Measurements from ENCODE around the gene DENND1A. TPM values are rescaled to one million over a fixed set of nuclear protein-coding genes. Genes with fewer than 3 reads are reported as not detected.
"Not testable (repeated sequence)": the region's sequence is repeated elsewhere in the genome, so short reads cannot be mapped to it uniquely, and the experiment has no call there.

The DENND1A gene
- total RNA-seq, 2 experiments from 2014 or later = 12.2 to 14.5 TPM

DNA sequence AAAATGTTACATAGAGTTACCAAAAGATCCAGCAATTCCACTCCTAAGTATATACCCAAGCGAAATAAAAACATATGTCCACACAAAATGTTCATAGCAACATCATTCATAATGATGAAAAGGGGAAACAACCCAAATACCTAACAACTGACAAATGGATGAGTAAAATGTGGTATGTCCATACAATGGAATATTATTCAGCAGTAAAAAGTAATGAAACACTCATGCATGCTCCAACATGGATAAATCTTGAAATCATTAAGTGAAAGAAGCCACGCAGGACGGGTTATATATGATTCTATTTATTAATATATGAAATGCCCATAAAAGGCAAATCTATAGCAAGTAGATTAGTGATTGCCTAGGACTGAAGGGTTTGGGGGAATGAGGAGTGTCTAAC lies 6.0 kb downstream of the DENND1A start:
- ATAC-seq = no peak
- no peaks in the 10 kb centered on the region for H3K27me3 Mint-ChIP-seq
- DNase-seq = no peak
- H3K27ac Mint-ChIP-seq = no peak overlapping the region
- peaks cover 11% of the 10 kb centered on the region for H3K36me3 Mint-ChIP-seq
- peaks cover 3% of the 10 kb centered on the region for H3K9me3 Mint-ChIP-seq (ENCODE audit: low read depth)
- no peak overlapping the region for H3K4me3 Mint-ChIP-seq
- H3K4me1 Mint-ChIP-seq = peaks cover 22% of the 10 kb centered on the region
- CTCF ChIA-PET = no interaction called here

DNA sequence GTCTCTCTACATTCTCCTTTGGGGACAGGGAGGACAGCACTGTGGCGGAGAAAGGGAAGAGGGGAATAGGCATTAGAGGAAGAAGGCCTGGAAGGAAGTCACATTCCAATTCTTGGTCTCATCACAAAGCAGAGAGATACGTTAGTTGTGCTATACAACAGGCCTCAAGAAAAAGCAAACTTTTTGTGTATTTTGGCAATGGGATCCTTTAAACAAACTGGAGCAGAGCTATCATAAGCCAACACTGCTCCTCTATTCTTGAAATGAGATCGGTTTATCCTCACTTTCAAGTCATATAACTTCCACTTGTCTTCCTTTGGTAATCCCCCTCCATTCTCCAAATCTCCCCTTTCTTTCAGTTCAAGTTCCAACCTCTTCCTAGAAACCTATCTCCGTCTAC lies 6.5 kb downstream of the DENND1A start:
- CTCF ChIA-PET = no interaction called here
- Mint-ChIP-seq H3K9me3 (ENCODE audit: low read depth) (peaks cover 3% of the 10 kb centered on the region), H3K4me3 (no peak overlapping the region), H3K4me1 (peaks cover 17% of the 10 kb centered on the region), H3K27me3 (no peaks in the 10 kb centered on the region), H3K27ac (no peak overlapping the region), H3K36me3 (peaks cover 11% of the 10 kb centered on the region)
- no peak for DNase-seq
- no peak for ATAC-seq

DNA sequence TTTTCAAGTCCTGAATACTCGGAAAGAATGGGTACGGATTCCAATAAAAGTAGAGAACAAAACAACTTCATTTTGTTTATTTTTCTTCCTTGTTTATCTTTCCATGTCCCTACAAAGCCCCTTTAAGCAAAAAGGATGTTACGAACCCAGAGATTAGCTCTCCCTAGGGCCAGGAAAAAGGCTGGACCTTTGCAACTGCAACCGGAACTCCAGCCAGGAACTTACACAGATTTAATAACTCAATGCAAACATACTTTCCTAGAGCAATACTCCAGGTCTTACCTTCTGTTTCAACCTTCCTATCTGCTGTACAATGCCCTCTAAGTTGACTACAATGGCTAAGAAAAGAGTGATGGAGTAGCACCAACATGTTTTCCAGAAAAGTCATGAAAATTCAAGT lies 7.0 kb downstream of the DENND1A start:
- no peaks in the 10 kb centered on the region for H3K27me3 Mint-ChIP-seq
- H3K9me3 Mint-ChIP-seq (ENCODE audit: low read depth) = peaks cover 3% of the 10 kb centered on the region
- peaks cover 11% of the 10 kb centered on the region for H3K36me3 Mint-ChIP-seq
- H3K4me1 Mint-ChIP-seq = peaks cover 12% of the 10 kb centered on the region
- no peak overlapping the region for H3K4me3 Mint-ChIP-seq
- CTCF ChIA-PET = no interaction called here
- DNase-seq (no peak), ATAC-seq (no peak)
- no peak overlapping the region for H3K27ac Mint-ChIP-seq

DNA sequence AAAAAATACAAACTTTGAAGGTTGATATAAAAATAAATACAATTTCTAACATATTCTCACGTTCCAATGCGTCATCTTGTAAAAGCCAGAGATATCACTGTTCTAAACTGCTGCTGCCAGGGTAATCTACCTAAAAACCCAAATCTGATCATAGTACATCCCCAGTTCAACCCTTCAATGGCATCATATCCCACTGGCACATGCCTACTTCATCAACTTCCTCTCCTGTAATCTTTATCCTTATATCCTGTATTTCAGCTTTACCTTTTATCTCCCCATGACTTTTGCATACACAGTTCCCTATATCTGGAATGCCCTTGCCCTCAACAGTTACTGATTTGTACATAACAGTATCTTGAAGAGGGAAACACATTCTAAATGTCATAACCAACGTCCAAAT lies 7.5 kb downstream of the DENND1A start:
- H3K27me3 Mint-ChIP-seq = no peaks in the 10 kb centered on the region
- DNase-seq (no peak), ATAC-seq (no peak)
- no peak overlapping the region for H3K27ac Mint-ChIP-seq
- H3K4me1 Mint-ChIP-seq = peaks cover 7% of the 10 kb centered on the region
- H3K4me3 Mint-ChIP-seq = no peak overlapping the region
- H3K9me3 Mint-ChIP-seq (ENCODE audit: low read depth) = peaks cover 3% of the 10 kb centered on the region
- CTCF ChIA-PET = no interaction called here
- H3K36me3 Mint-ChIP-seq = peaks cover 11% of the 10 kb centered on the region

DNA sequence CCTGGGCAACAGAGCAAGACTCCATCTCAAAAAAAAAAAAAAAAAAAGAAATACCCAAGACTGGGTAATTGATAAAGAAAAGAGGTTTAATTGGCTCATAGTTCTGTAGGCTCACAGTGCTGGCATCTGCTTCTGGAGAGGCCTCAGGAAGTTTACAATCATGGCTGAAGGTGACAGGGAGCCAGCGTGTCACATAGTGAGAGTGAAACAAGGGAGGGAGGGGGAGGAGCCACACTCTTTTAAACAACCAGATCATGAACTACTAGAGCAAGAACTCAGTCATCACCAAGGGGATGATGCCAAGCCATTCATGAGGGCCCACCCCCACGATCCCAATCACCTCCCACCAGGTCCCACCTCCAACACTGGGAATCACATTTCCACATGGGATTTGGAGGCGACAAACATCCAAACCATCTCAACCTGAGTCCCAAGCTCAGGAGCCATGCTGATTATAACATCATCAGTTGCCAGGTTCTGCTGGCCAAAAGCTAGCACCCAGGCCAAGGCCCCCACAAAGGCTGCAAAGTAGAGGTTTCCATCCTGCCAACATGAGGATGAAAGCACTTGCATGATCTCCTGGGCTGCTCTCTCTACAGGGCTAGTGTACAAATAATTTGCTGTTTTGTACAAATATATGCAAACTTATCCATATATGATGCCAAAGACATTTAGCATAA lies 15.3 kb downstream of the DENND1A start:
- Mint-ChIP-seq H3K4me1 (no peaks in the 10 kb centered on the region), H3K27me3 (no peaks in the 10 kb centered on the region), H3K27ac (no peak overlapping the region), H3K36me3 (peaks cover 2% of the 10 kb centered on the region), H3K4me3 (no peak overlapping the region), H3K9me3 (ENCODE audit: low read depth) (no peaks in the 10 kb centered on the region)
- CTCF ChIA-PET = no interaction called here
- ATAC-seq (no peak), DNase-seq (no peak)

DNA sequence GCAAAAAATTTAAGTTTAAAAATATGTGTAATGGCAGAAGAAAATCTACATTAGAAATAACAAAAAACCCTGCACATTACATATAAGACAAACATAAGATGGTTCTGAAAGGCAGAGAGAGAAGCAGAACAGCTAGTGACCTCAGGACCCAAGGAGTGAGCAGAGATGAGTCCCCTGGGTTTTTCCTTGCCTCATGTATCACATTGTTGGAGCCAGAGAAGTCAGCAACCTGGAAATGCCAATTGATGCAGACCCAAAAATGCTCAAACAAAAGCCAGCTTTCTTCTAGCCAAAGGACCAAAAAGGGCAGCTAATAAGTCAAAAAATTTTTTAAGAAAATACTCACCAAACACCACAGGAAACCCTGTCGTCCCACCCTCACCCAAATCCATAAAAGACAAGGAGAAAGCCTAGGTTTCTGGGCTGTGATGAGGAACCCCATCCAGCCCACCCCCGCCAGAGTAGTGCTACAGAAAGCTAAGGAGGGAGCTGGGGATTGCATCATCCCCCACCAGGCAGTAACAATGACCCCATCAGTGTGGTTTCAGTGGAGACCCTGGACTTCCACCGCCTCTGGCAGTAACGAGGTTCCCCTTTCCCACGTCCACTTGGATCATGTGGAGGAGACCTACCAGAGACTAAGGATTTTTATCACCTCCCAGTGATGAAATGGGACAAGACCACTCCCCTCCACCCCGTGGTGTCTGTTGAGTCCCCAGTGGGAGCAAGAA lies 17.6 kb downstream of the DENND1A start:
- Mint-ChIP-seq H3K4me1 (no peaks in the 10 kb centered on the region), H3K27me3 (no peaks in the 10 kb centered on the region), H3K4me3 (no peak overlapping the region), H3K9me3 (ENCODE audit: low read depth) (no peaks in the 10 kb centered on the region), H3K36me3 (peaks cover 4% of the 10 kb centered on the region), H3K27ac (no peak overlapping the region)
- CTCF ChIA-PET = no interaction called here
- ATAC-seq = no peak
- DNase-seq = no peak

DNA sequence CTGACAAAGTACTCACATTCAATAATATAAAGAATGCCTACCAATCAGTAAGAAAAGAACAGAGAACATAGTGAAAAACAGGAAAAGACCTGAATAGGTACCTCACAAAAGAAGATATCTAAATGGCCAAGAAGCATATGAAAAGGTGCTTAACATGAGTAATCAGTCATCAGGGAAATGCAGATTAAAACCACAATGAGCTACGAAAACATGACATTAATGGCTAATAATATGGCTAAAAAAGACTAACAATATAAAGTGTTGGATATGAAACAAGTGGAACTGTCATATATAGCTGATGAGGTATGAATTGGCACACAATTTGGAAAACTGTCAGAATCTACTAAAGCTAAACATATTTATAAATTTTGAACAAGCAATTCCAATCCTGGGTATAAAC lies 18.9 kb downstream of the DENND1A start:
- H3K36me3 Mint-ChIP-seq = peaks cover 4% of the 10 kb centered on the region
- H3K27ac Mint-ChIP-seq = no peak overlapping the region
- DNase-seq (no peak), ATAC-seq (no peak)
- H3K9me3 Mint-ChIP-seq (ENCODE audit: low read depth) = no peaks in the 10 kb centered on the region
- H3K4me3 Mint-ChIP-seq = no peak overlapping the region
- no peaks in the 10 kb centered on the region for H3K4me1 Mint-ChIP-seq
- CTCF ChIA-PET = no interaction called here
- H3K27me3 Mint-ChIP-seq = no peaks in the 10 kb centered on the region

DNA sequence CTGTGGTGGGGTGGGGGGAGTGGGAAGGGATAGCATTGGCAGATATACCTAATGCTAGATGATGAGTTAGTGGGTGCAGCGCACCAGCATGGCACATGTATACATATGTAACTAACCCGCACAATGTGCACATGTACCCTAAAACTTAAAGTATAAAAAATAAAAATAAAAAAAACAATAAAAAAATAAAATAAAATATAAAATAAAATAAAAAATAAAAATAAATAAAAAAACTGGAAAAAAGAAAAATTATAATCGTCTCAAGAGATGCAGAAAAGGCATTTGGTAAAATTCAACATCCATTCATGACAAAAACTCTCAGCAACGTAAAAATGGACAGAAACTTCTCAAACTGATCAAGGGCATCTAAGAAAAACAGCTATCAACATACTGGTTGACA lies 20.7 kb downstream of the DENND1A start:
- DNase-seq; H3K4me1 Mint-ChIP-seq; H3K9me3 Mint-ChIP-seq (ENCODE audit: low read depth); CTCF ChIA-PET; H3K4me3 Mint-ChIP-seq; ATAC-seq; H3K27me3 Mint-ChIP-seq; H3K36me3 Mint-ChIP-seq; H3K27ac Mint-ChIP-seq: not testable (repeated sequence)

DNA sequence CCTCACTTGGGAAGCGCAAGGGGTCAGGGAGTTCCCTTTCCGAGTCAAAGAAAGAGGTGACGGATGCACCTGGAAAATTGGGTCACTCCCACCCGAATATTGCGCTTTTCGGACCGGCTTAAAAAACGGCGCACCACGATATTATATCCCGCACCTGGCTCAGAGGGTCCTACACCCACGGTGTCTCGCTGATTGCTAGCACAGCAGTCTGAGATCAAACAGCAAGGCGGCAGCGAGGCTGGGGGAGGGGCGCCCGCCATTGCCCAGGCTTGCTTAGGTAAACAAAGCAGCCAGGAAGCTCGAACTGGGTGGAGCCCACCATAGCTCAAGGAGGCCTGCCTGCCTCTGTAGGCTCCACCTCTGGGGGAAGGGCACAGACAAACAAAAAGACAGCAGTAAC lies 26.4 kb downstream of the DENND1A start:
- H3K27ac Mint-ChIP-seq = not testable (repeated sequence)

DNA sequence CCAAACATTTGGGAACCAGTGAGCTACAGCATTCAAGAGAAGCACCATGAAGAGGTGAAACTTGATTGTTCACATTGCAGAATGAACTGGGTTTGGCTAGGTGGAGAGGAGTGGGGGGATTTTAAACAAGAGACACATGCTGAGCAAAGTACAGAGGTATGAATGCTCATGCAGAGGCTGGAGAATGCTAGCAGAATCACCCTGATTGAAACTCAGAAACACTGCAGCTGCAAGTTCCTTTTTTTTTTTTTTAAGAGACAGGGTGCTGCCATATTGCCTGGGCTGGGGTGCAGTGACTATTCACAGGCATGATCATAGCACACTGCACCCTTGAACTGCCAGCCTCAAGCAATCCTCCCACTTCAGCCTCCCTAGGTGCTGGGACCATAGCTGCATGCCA lies 35.1 kb downstream of the DENND1A start:
- Mint-ChIP-seq H3K27me3 (no peaks in the 10 kb centered on the region), H3K4me3 (no peak overlapping the region), H3K36me3 (no peaks in the 10 kb centered on the region), H3K27ac (no peak overlapping the region), H3K9me3 (ENCODE audit: low read depth) (no peaks in the 10 kb centered on the region), H3K4me1 (peaks cover 2% of the 10 kb centered on the region)
- CTCF ChIA-PET = interaction anchor here (1.3 kb wide), 1 partner anchor 121 kb away, joined by 3 read pairs; no protein-coding TSS in a partner anchor
- DNase-seq = no peak
- no peak for ATAC-seq

More for the DNA sequence above, 26.4 kb downstream of the DENND1A start:
- DNase-seq; H3K4me3 Mint-ChIP-seq; H3K27me3 Mint-ChIP-seq; ATAC-seq; H3K9me3 Mint-ChIP-seq (ENCODE audit: low read depth); CTCF ChIA-PET; H3K4me1 Mint-ChIP-seq: not testable (repeated sequence)
- peaks cover 14% of the 10 kb centered on the region for H3K36me3 Mint-ChIP-seq

DNA sequence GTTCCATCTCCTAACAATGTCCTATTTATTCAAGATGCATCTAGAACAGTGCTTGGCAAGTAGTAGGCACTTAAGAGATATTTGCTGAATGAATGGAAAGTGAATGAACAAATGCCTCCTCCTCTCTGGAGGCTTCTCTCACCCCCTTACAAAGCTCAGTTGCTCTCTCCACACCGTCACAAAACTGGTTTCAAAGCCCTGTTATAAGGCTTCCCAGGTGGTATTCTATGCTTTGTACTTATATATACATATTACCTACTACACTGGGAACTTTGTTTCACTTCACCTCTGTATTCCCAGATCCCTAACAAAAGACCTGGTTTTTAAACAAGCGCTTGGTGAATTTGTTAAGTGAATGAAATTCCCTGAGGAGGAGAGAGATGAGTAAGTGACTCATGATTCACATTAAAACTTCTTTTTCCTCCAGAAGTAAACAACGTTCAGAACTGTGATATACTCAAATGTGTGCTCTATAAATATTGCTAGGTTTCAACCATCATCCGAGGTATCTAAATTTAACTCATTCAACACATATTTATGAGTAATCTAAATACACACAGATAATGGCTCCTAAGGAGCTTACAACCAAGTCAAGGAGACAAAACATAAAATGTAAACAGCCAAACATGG lies 36.0 kb downstream of the DENND1A start:
- H3K27me3 Mint-ChIP-seq = no peaks in the 10 kb centered on the region
- H3K4me1 Mint-ChIP-seq = peaks cover 2% of the 10 kb centered on the region
- H3K9me3 Mint-ChIP-seq (ENCODE audit: low read depth) = no peaks in the 10 kb centered on the region
- H3K4me3 Mint-ChIP-seq = no peak overlapping the region
- DNase-seq (no peak), ATAC-seq (no peak)
- no peak overlapping the region for H3K27ac Mint-ChIP-seq
- H3K36me3 Mint-ChIP-seq = peaks cover 2% of the 10 kb centered on the region
- CTCF ChIA-PET = interaction anchor here (1.3 kb wide), 1 partner anchor 120 kb away, joined by 3 read pairs; no protein-coding TSS in a partner anchor

DNA sequence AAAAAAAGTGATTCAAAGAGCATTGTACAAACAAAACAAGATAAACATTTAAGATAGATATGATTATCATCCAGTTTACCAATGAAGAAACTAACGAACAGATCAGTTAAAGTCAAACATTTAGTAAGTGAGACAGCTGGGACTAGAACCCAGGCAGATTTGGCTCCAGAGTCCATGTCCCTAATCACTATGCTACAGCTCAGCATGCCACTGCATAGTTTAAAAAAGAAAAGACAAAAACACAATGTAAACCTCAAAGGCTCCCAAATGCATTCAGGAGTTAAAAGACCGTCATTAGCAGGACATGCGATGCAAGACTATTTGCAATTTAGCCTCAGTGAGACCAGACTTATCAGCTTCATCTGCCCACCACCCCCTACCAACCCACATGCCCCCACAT lies 36.8 kb downstream of the DENND1A start:
- Mint-ChIP-seq H3K4me1 (peaks cover 2% of the 10 kb centered on the region), H3K27me3 (no peaks in the 10 kb centered on the region), H3K4me3 (no peak overlapping the region), H3K27ac (no peak overlapping the region), H3K9me3 (ENCODE audit: low read depth) (no peaks in the 10 kb centered on the region), H3K36me3 (peaks cover 2% of the 10 kb centered on the region)
- no peak for DNase-seq
- CTCF ChIA-PET = no interaction called here
- no peak for ATAC-seq

DNA sequence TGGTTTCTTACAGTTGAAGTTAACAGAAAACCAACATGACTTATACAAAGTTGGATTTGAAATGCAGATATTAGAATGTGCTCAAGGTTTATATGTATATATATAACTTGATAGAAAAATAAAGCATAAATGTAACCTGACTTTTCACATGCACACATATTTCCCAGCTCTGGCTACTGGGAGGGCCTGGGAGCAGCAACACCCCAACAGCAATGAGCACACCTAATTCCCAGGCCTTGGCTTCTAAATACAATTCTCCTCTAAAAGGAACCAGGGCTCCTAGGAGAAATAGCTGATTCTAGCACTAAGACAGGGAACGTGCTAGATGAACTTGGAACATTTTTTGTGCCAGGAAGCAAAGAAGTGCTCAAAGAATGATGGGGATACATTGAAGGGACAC lies 42.1 kb downstream of the DENND1A start:
- no peak overlapping the region for H3K27ac Mint-ChIP-seq

DNA sequence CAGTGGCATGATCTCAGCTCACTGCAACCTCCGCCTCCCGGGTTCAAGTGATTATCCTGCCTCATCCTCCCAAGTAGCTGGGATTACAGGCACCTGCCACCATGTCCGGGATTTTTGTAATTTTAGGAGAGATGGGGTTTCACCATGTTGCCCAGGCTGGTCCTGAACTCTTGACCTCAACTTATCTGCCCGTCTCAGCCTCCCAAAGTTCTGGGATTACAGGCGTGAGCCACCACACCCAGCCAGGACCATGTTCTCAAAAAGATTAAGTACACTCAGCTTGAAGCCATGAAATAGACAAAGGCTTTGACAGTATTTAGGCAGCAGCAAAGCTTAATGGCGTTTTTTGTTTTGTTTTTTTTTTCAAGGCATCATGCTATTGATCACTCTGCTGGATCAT lies 44.1 kb downstream of the DENND1A start:
- H3K4me1 Mint-ChIP-seq = peaks cover 14% of the 10 kb centered on the region
- H3K36me3 Mint-ChIP-seq; DNase-seq; ATAC-seq; H3K27ac Mint-ChIP-seq; CTCF ChIA-PET; H3K4me3 Mint-ChIP-seq; H3K9me3 Mint-ChIP-seq (ENCODE audit: low read depth); H3K27me3 Mint-ChIP-seq: not testable (repeated sequence)

More for the DNA sequence above, 42.1 kb downstream of the DENND1A start:
- CTCF ChIA-PET = no interaction called here
- ATAC-seq (no peak), DNase-seq (no peak)
- Mint-ChIP-seq H3K4me3 (no peak overlapping the region), H3K27me3 (no peaks in the 10 kb centered on the region), H3K4me1 (peaks cover 1% of the 10 kb centered on the region), H3K36me3 (peaks cover 4% of the 10 kb centered on the region), H3K9me3 (ENCODE audit: low read depth) (no peaks in the 10 kb centered on the region)
